HUES6 (cell line): ENCODE measurements around the gene HPCAL4.

Source experiments
- H3K27ac ChIP-seq: 2 replicates; pipeline ENCODE4 v1.7.0; 2013; ENCODE audit warnings: low read depth, mild to moderate bottlenecking, low read length, inconsistent platforms
- H3K27me3 ChIP-seq: 2 replicates; pipeline ENCODE4 v1.6.1; 2013; ENCODE audit warnings: low read length; ENCODE audit not compliant: control insufficient read depth, insufficient read depth
- H3K36me3 ChIP-seq: 2 replicates; pipeline ENCODE4 v1.6.1; 2013; ENCODE audit warnings: low read length; ENCODE audit not compliant: control insufficient read depth, insufficient read depth
- H3K4me1 ChIP-seq: 2 replicates; pipeline ENCODE4 v1.6.1; 2013; ENCODE audit warnings: low read length; ENCODE audit not compliant: control insufficient read depth, insufficient read depth
- H3K4me3 ChIP-seq: 2 replicates; pipeline ENCODE4 v1.5.1; 2013; ENCODE audit warnings: low read depth, low read length
- H3K9ac ChIP-seq: one replicate; pipeline ENCODE4 v1.6.1; 2013; ENCODE audit warnings: mild to moderate bottlenecking, low read length
- H3K9me3 ChIP-seq: 2 replicates; pipeline ENCODE4 v1.6.1; 2013; ENCODE audit warnings: low read depth, low read length; ENCODE audit not compliant: control insufficient read depth, insufficient read depth

The HPCAL4 gene

DNA sequence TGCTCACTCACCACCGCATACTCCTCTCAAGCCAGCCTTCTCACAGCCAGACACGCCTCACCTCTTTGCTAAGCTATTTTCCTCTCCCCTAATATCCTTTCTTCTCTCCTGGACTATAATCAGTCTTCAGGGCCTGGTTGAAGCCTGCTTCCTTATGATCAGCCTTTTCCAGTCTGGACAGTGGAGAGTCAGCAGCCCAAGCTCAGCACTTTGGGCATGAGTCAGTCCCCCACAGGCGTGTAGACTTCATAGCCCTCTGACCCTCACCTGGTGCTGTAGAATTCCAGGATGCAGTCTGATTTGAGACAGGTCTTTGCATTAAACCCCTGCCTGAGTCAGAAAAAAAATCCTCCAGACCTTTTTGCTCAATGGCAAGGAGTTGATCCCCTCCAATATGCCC is 2.5 kb downstream of the HPCAL4 start:
- Histone ChIP-seq H3K27ac (no peak overlapping the region), H3K36me3 (no peaks in the 10 kb centered on the region), H3K9me3 (no peaks in the 10 kb centered on the region), H3K4me3 (no peak overlapping the region), H3K9ac (no peak overlapping the region), H3K27me3 (peaks cover 99% of the 10 kb centered on the region), H3K4me1 (peaks cover 8% of the 10 kb centered on the region)

DNA sequence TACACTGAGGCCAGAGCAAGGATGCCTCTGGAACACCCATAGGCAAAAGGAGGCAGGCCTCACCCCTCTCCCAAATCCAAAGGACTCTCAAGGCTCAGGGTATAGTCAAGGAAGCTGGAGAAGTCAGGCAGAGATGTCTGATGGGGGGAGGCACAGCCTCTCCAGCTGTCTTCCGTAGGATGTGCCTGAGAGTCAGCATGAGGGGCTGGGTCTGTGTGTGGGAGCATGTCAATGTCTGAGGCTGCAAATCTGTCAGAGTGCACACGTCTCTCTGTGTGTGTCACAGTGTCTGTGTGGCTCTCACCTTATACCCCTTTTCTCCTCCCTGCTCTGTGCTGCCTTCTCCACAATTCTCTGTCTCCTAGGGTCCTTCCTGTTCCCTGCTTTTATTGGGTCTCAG is 4.0 kb downstream of the HPCAL4 start:
- Histone ChIP-seq H3K4me1 (peaks cover 8% of the 10 kb centered on the region), H3K4me3 (no peak overlapping the region), H3K36me3 (no peaks in the 10 kb centered on the region), H3K9ac (no peak overlapping the region), H3K27ac (no peak overlapping the region), H3K27me3 (peaks cover 99% of the 10 kb centered on the region), H3K9me3 (no peaks in the 10 kb centered on the region)

DNA sequence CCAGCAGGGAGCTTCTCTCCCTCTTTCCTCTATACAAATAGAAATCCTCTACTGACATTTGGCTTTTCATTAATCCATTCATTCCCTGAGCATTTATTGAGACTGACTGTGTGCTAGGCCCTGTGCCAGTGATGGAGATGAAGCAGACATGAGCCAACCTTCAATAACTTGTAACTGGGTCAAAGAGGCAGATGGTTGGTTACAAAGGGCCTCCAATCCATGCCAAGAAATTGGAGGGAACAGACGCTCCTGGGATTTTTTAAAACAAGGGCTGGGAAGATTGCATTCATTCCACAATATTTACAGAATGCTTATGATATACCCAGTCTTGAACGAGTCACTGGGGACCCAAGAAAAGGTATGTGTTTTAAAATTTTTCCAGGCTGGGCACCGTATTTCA is 6.2 kb downstream of the HPCAL4 start:
- H3K4me1 ChIP-seq = no peaks in the 10 kb centered on the region
- no peak overlapping the region for H3K4me3 ChIP-seq
- H3K27me3 ChIP-seq = peaks cover 99% of the 10 kb centered on the region
- H3K9ac ChIP-seq = no peak overlapping the region
- no peaks in the 10 kb centered on the region for H3K9me3 ChIP-seq
- H3K36me3 ChIP-seq = no peaks in the 10 kb centered on the region
- no peak overlapping the region for H3K27ac ChIP-seq

DNA sequence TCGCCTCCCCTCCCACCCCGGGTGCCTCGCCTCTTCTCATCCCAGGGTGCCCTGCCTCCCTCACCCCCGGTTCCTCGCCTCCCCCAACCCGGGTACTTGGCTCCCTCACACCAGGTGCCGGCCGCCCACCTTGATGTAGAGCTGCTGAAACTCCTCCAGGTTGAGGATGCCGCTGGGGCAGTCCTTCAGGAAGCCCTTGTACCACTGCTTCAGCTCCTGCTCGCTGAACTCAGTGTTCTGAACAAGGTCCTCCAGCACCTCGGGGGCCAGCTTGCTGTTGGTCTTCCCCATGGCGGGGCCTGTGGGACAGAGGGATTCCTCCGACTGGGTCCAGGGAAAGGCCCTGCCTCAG is 6.9 kb downstream of the HPCAL4 start:
- Histone ChIP-seq H3K4me1 (no peaks in the 10 kb centered on the region), H3K27me3 (peaks cover 99% of the 10 kb centered on the region), H3K36me3 (no peaks in the 10 kb centered on the region), H3K9ac (no peak overlapping the region), H3K27ac (no peak overlapping the region), H3K9me3 (no peaks in the 10 kb centered on the region), H3K4me3 (no peak overlapping the region)

DNA sequence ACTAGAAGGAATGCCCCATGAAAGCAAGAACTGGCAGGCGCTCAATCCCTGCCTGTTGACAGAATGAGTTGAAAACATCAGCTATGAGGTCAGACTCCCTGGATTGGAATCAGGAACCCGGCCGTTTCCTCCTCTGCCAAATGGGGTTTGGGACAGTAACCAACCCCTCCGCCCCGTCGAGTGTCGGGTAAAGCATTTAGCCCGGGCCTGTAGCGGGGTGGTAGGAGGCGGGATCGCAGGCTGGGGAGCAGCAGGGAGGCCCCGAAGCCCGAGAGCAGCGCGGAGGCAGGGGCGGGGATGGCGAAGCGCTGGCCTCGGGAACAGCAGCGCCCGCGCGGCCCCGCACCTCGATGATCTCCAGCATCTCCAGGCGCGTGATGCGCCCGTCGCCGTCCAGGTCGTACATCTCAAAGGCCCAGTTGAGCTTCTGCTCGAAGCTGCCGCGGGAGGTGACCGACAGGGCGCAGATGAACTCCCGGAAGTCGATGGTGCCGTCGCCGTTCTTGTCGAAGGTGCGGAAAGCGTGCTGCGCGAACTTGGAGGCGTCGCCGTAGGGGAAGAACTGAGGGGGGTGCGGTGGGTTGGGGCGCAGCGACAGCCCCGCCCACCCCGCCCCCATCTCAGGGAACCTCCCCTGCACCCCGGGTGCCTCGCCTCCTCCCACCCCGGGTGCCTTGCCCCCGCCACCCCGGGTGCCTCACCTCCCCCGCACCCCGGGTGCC is 7.5 kb downstream of the HPCAL4 start:
- H3K36me3 ChIP-seq = no peaks in the 10 kb centered on the region
- no peaks in the 10 kb centered on the region for H3K9me3 ChIP-seq
- H3K9ac ChIP-seq = no peak overlapping the region
- no peak overlapping the region for H3K27ac ChIP-seq
- H3K27me3 ChIP-seq = peaks cover 99% of the 10 kb centered on the region
- H3K4me1 ChIP-seq = no peaks in the 10 kb centered on the region
- no peak overlapping the region; the same call in 1 of the 2 replicates for H3K4me3 ChIP-seq

DNA sequence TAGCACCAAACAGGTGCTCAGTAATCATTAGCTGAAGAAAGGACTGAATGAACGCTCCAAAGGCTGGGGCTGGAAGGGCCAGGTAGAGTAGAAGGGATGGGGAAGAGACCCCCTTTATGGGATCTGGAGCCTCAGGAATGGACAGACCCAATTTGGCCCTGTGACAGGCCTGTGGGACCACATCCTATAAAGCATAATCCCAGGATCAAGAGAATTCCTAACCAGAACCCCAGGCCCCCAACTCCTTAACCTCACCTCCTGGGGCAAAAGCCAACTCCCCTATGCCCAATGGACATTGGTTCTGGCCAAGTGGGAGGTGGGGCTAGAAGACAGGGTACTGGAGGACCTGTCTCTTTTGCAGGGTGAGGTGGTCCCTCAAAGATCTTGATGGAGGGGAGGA is 9.2 kb downstream of the HPCAL4 start:
- no peak overlapping the region for H3K4me3 ChIP-seq
- no peak overlapping the region for H3K9ac ChIP-seq
- no peaks in the 10 kb centered on the region for H3K9me3 ChIP-seq
- peaks cover 99% of the 10 kb centered on the region for H3K27me3 ChIP-seq
- no peak overlapping the region for H3K27ac ChIP-seq
- no peaks in the 10 kb centered on the region for H3K36me3 ChIP-seq
- H3K4me1 ChIP-seq = no peaks in the 10 kb centered on the region

DNA sequence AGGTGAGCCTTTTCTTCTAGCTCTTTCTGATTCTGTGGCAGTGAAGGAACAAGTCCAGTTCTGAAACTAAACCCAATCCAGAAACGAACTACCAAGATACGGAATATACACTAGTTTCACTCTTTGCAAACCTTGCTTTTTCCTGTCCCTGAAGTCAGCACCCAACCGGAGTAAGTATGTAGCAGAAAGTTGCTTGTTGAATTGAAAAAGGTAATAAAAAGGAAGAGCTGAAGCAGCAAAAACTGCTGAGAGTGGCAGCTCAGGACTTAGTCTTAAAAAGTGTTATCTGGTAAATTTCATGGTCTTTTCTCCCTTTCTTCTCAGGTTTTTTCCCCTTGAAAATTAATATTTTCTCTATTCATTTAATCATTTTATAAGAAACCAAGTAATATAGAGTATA is 9.9 kb downstream of the HPCAL4 start:
- Histone ChIP-seq H3K9me3 (no peaks in the 10 kb centered on the region), H3K36me3 (no peaks in the 10 kb centered on the region), H3K27ac (no peak overlapping the region), H3K4me3 (no peak overlapping the region), H3K4me1 (no peaks in the 10 kb centered on the region), H3K27me3 (peaks cover 99% of the 10 kb centered on the region), H3K9ac (no peak overlapping the region)

DNA sequence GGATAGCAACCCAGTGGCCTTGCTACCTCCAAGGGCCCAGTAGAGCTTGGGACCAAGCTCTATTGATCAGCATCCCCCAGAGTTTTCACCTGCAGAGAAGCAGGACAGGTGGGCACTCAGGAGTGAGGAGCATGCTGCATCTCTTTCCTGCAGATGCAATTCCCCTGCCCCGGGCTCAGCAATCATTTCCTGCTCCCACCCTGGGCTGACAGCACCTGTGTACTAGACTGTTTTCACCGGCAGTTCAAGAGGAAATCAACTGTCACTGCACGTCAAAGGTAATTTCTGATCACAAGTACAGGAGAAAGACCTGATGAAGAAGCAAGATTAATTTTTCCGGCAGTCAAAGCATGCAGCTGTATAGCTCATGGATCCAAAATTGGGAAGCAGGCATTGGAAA is 10.5 kb downstream of the HPCAL4 start:
- no peaks in the 10 kb centered on the region for H3K9me3 ChIP-seq
- H3K9ac ChIP-seq = no peak overlapping the region
- no peaks in the 10 kb centered on the region for H3K36me3 ChIP-seq
- H3K27me3 ChIP-seq = peaks cover 99% of the 10 kb centered on the region
- no peaks in the 10 kb centered on the region for H3K4me1 ChIP-seq
- no peak overlapping the region for H3K27ac ChIP-seq
- no peak overlapping the region for H3K4me3 ChIP-seq

DNA sequence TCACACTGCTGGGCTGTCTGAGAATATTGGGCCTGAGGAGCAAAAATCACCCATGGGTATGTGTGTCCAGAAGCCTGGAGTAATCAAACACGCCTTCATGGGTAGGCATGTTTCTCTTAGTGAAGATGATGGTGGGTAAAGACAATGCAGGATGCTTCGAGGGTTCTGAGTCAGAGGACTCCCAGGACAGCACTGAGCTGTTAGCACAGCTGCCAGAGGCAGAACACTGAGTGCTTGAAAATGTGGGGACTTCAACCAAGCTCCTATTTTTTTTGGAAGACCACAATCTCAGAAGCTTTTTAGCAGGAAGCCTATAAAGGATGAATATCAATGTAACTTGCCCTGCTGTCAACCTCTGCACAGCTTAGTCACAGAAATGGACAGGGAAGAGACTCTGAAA is 11.4 kb downstream of the HPCAL4 start:
- Histone ChIP-seq H3K9ac (no peak overlapping the region), H3K27me3 (peaks cover 99% of the 10 kb centered on the region), H3K36me3 (no peaks in the 10 kb centered on the region), H3K9me3 (no peaks in the 10 kb centered on the region), H3K27ac (no peak overlapping the region), H3K4me1 (no peaks in the 10 kb centered on the region), H3K4me3 (no peak overlapping the region)

DNA sequence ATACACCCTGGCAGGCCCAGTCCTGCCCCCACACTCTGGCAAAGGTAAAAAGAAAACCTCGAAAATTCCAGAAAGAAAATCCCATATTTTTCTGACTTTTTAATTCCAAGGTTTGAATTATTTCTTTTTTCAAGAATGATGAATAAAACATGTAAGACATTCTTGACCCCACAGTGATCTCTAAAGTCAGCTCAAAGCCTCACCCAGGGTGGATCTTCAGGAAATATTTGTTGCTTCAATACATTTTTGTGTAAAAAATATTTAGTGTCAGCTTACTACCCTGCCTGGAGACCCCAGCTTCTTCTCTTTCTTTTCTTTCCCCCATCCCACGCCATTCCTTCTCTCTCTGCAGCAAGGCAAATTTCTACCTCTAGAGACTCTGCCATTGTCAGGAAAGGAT is 12.3 kb downstream of the HPCAL4 start:
- H3K36me3 ChIP-seq = no peaks in the 10 kb centered on the region
- peaks cover 99% of the 10 kb centered on the region for H3K27me3 ChIP-seq
- H3K9me3 ChIP-seq = no peaks in the 10 kb centered on the region
- H3K27ac ChIP-seq = no peak overlapping the region
- H3K9ac ChIP-seq = no peak overlapping the region
- H3K4me1 ChIP-seq = no peaks in the 10 kb centered on the region
- no peak overlapping the region for H3K4me3 ChIP-seq

DNA sequence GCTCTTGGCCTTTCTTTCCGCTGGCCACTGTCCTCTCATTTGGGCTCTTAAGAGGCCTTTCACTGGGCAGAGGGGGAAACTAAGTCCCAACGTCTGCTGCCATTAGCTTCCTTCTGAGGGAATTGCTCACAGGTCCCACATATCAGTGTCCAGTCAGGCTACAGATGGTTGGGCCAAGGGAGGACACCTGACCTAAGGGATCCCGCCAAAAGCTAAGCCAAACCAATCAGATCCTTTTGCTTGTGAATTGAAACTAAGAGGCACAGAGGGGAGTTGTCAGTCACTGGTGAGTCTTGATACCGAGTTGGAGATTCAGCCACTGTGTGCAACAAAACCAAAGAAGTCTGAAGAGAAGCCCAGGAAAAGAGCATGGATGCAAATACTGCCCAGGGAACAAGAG is 13.6 kb downstream of the HPCAL4 start:
- peaks cover 99% of the 10 kb centered on the region for H3K27me3 ChIP-seq
- H3K36me3 ChIP-seq = no peaks in the 10 kb centered on the region

More for the DNA sequence above, 13.6 kb downstream of the HPCAL4 start:
- Histone ChIP-seq H3K9ac (no peak overlapping the region), H3K4me1 (no peaks in the 10 kb centered on the region), H3K27ac (no peak overlapping the region), H3K4me3 (no peak overlapping the region), H3K9me3 (no peaks in the 10 kb centered on the region)
